ENCODE measurements around the gene MAP3K6.
A peak's percentile ranks its signal among the peaks of the same experiment; 100 is the strongest.

Gene MAP3K6

DNA sequence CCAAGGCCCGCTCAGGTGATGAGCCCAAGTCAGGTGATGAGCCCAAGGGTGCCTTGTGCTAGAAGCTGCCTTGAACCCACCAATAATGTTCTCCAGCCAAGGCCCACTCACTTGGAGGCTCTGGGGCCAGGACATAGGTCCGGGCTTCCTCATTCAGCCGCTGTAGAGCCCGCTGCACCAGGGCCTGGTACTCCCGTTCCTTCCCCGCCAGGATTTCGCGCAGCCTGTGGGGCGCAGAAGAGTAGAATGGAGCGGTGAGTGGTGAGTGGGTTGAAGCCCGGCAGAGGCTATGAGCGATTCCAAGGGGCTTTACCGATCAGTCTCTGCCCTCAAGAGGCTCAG is 10.5 kb downstream of the MAP3K6 start:
- no peak for DNase-seq

DNA sequence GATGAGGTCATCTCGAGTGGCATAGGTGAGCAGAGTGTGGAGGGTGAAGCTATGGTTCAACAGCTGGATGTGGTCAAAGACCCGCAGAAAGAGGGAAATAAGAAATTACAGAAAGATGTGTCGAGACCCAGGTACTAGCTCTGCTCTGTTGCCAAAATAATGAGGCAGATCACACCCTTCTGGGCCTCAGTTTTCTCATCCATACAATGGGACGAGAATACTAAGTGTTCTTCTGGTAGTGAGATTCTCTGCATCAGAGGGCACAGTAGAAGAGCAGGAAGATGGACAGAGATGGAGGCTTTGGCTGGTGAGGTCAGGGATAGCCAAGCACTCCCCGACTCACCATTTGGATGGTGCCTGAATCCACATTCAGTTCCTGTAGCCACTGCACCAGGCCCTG is 11.1 kb downstream of the MAP3K6 start:
- no peak for DNase-seq

DNA sequence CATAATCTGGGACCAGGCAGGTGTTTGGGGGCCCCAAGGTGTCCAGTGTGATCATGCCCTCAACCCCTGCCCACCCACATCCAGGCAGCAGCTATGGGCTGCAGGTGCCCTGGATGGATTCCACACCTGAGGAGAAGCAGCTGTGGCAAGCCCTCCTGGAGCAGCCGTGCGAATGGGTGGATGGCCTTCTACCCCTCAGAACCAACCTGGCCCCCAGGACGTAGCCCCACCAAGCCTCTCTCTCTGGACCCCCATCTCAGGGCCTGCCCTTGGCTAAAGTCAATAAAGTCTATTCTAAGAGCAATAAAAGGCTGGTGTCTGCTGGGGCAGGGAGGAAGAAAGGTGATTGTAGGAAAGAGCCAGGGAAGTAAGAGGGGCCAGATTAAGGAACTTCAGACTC is 13.1 kb downstream of the MAP3K6 start:
- no peak for DNase-seq

DNA sequence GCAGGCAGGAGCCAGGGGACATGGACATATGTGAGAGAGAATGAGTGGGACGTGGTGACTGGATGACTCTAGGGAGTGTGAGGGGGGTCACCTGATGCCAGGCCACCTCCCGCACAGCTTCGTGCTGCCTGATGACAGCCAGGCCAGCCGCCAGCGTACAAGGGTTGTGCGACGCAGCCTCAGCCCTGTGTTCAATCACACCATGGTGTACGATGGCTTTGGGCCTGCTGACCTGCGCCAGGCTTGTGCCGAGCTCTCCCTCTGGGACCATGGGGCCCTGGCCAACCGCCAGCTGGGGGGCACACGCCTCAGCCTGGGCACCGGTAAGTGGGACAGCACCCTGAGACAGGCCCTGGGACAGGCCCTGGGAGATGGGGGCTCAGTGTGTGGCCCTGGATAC is 13.6 kb downstream of the MAP3K6 start:
- DNase-seq = no peak

DNA sequence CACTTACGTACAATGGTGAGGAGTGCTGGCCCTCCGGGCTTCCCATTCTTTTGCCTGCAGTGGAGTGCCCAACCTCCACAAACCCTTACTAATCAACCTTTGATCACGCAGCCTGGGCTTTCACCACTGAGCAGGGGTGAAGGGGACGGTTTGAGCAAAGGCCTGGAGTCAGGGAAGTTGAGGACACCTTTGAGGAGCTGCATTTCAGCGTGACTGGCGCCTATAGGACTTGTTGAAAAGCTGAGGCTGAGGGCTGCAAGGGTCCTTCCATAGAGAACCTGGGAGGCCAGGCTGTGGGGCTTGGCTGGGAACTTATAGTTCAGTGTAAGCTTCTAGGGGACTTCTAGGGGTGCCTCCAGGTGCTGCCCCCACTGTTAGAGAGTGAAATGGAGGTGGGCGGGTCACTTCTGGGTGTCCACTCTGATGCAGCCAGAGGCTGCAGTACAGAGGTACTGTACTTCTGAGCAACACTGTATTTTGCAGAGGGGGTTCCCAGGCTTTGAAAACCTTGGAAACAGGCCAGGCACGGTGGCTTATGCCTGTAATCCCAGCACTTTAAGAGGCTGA is 15.1 kb downstream of the MAP3K6 start:
- DNase-seq = no peak

DNA sequence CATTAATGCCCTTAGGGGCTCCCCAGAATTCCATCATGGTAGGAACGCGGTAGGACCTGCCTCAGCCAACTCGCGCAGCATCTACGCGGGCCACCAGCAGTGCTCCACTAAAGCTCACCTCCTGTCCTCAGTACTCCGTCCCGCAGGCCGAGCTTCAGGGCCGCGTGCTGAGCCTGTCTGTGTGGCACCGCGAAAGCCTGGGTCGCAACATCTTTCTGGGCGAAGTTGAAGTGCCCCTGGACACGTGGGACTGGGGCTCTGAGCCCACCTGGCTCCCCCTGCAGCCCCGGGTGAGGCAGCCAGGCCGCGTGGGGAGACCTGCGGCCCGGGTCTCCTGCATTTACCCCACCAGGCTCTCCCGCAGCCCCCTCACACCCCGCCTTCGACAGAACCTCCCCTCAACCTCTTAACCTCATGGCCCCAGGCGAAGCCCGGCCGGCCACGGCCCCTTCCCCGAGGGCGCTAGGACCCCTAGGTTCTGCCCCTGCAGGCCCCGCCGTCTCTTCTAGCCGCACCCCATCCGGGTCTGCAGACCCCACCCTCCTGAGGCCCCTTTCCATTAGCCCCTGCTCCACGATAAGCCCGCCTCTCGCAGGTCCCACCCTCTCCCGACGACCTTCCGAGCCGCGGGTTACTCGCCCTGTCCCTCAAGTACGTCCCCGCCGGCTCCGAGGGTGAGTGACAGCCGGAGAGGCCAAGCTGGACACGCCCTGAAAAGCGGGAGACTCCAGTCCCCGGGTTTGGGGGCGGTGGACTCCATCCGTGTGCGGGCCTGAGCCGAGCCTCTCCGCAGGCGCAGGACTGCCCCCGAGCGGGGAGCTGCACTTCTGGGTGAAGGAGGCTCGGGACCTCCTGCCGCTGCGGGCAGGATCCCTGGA is 15.9 kb downstream of the MAP3K6 start:
- DNase-seq = no peak

DNA sequence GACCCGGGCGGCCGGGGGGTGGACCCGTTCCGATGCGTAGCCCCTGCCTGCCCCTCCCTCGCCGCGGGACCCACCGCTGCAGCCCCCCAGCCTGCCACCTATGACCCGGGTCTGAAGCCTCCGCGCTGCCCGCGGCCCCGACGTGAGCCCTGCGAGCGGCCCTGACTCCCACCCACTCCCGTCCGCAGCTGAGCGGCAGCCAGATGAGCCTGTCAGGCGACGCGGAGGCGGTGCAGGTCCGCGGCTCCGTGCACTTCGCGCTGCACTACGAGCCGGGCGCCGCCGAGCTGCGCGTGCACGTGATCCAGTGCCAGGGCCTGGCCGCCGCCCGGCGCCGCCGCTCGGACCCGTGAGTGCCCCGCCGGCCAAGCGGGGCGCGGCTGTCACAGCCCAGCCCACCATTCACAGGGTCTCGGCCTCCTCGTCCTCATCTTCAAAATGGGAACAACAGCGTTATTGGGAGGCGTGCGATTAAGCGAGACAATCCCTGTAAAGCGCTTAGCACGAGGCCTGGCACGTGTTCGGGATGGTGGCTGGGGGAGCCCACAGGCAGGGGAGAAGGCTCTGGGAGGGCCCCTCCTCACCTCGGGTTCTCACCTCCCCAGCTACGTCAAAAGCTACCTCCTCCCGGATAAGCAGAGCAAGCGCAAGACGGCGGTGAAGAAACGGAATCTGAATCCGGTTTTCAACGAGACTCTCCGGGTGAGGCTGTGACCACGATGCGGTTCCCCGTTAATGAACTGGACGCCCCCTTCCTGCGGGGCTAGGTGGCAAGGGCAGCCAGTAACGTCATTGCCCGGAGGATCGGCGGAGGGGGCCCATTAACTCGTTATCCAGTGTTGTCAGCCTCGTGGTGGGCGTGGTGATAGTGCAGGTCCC is 16.7 kb downstream of the MAP3K6 start:
- no peak for DNase-seq

DNA sequence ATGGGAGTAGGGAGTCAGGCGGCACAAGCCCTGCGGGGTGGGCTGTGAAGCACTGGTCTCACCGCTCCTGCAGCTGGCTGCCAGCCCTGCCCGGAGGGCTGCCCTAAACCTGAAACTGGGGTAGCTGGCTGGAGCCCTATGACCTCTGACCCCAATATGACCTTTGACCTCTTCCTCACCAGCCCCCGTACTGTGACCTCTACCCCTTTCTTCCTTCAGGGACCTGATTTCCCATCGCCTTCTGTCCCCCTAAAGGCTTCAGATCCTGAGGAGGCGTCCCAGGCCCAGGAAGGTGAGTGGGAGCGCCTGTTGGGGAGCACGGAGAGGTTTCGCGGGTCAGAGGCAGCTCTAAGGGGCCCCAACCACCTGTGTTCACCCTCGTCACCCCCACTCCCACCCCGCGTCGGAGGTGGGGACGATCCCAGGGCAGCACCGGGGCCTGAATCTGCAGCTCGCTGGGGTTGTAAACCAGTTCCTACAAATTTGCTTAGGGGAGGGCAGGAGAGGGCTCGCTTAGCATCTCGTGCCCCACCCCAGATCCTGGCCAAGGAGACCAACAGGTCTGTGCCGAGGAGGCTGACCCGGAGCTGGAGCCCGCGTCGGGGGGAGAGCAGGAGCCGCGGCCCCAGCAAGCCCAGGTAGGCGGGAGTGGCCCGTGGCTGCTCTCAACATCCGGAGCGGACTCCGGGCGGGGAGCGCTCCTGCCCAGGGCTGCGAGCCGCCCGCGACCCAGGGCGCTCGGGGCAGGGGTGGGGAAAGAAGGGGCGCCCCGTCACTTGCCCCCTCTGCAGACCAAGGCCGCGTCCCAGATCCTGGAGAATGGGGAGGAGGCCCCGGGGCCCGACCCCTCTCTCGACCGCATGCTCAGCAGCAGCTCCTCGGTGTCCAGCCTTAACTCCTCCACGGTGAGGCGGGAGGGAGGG is 17.6 kb downstream of the MAP3K6 start:
- DNase-seq = peak in 1 of 2 donors; percentile 51

DNA sequence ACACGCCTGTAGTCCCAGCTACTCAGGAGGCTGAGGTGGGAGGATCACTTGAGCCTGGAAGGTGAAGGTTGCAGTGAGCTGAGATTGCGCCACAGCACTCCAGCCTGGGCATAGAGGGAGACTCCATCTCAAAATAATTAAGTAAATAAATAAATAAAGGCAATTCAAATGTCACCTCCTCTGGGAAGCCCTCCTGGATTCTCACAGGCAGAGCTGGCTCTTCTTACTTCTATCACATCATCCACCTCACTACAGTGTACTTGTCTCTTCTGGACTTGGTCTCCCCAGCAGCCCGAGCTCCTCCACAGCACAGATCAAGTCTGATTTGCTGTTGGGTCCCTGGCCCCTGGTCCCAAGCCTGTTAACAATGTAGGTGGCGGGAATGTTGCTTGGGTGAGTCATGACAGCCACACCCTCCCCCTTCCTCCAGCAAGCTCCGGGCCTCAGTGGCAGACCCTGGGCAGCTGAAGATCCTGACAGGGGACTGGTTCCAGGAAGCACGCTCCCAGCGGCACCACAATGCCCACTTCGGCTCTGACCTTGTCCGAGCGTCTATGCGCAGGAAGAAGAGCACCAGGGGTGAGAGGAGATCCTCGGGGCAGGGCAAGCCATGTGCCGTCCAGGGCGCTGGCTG is 19.7 kb downstream of the MAP3K6 start:
- DNase-seq = no peak

DNA sequence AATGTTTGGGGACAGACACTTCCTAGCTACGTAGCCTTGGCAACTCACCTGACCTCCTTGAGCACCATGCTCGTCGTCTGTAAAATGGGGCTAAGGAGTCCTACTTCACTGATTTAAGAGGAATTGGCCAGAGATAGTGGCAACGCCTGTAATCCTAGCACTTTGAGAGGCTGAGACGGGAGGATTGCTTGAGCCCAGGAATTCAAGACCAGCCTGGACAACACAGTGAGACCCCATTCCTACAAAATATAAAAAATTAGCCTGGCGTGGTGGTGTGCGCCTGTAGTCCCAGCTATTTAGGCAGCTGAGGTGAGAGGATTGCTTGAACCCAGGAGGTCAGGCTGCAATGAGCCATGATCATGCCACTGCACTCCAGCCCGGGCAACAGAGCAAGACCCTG is 20.4 kb downstream of the MAP3K6 start:
- DNase-seq = no peak

DNA sequence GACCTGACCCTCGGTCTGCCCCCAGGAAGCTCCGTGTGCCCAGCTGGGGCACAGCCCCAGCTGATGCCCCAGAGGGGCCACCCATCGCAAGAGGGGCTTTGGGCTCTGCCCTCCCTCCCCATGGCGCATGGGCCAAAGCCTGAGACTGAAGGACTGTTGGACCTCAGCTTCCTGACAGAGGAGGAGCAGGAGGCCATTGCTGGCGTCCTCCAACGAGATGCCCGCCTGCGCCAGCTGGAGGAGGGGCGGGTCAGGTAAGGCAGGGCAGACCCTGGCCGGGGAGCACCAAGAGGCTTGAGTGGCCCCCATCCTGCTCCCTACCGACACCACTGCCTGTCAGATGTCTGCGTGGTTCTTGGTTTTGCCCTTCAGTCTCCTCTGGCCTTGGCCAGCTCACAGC is 21.5 kb downstream of the MAP3K6 start:
- no peak for DNase-seq

DNA sequence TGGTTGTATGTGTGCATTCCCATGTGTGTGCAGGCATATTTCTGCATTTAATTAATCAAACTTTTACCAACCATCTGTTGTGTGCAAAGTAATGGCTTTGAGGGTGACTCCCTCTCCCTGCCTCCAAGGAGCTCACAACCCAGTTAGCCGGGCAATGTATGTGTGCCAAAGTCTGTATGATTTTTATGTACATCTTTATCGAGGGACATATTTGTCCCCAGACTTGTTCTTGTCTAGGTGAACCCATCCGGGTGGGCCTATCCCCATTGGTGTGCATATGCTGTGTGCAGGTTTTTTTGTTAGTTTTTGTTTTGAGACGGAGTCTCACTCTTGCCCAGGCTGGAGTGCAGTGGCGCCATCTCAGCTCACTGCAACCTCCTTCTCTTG is 23.1 kb downstream of the MAP3K6 start:
- no peak for DNase-seq

DNA sequence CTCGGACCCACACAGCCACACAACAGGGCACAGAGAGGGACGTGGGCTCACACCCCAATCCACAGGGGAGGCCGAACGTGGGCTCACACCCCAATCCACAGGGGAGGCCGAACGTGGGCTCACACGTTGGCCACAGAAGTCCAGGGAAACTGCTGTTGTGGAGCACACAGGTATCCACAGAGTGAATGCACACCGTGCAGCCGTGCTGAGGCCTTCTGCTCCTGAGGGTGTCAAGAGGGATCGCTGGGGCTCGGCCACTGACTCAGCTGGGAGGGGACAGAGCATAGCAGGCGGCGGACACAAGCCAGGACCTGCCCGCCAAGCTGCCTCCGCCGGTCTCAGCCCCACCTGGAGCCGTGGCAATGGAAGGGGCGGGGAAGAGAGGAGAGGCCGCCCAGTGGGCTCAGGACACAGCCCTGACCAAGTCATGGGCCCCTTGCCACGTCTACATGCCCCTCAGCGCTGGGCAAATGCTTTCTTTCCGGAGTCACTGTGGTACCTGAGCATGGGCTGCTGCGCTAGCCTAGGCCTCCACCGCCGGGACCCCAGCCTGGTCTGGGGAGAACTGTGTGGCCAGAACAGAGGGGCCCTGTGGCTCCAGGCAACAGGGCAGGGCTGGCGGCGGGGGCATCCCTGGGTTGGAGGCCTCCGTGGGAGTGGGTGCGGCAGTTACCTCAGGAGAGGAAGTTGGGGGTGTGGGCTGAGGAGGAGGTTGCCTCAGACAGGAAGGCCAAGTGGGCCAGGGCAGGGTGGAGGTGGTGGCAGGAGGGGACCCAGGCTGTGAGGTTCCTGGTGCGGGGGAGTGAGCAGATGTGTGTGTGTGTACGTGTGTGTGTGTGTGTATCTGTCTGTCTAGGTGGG is 23.8 kb downstream of the MAP3K6 start:
- peak; percentile 79 to 87 for DNase-seq

DNA sequence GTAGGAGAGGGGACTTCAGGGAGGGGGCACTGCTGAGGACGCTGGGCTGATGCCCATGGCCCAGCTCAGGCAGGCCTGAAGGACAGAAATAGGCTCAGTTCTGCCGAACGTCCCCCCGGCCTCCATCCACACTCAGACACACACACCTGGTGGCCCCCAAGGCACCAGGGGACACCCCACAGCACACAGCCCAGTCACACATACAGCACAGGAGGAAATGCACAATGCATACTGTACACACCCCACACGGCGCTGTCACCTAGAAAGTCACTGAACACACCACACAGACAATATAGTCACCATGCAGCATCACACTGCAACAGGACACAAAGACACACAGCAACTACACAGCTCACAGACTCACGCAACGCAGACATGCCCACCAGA is 24.4 kb downstream of the MAP3K6 start:
- DNase-seq = peak in 1 of 2 donors; percentile 40

DNA sequence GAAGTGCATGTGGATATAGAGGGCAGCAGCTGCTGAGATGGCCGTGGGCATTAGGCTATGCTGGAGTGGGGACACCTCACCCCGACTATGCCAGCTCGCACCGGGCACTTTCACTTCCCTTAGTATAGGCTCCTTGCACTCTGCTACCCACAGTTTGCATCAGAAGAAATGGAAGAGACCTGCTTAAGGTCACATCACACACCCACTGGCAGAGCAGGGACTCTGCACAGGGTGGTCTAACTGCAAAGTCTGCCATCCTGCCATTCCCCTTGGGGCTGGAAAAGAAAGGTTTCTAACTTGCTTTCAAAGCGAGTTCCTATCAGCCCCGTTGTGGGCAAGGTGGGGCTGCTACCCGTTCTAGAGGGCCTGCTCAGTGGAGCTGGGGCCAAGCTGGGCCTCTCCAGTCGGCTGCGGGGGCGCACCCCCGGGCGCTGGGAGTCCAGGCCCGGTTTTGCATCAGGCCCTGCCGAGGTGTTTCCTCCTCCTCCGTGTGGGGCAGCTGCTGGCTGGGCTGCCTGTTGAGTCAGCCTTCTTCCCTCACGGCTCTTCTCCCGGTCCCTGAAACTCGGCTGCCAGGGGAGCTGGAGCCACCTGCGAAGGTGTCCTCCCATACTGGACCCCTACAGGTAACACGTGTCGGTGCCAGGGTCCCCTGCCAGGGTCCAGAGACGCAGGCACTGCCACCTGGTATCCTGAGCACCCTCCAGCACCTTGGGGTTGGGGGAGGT is 25.1 kb downstream of the MAP3K6 start, which contains the start of gene SYTL1:
Gene SYTL1 (plus strand): TSS at position 498 of the 728 bp plus-strand sequence. CDS start 3,313 bp downstream, outside the sequence.
- DNase-seq = peak; percentile 55 to 72

DNA sequence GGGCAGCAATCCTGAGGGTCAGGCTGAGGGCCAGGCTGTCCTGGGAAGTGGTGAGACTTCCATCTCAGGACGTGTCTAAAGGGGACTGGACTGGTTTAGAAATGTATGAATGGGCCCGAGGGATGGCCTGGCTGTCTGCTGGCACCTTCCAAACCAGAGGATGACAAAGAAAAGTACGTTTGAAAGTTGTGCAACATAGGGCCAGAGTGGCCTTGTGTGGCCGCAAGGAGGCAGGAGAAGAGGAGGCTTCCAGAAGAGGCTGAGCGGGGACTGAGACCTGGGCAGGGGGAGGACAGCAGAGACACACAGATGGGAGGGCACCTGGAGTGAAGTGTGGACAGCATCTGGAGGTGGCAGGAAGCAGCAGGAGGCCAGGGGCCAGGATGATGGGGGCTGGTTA is 27.5 kb downstream of the MAP3K6 start:
- no peak for DNase-seq

DNA sequence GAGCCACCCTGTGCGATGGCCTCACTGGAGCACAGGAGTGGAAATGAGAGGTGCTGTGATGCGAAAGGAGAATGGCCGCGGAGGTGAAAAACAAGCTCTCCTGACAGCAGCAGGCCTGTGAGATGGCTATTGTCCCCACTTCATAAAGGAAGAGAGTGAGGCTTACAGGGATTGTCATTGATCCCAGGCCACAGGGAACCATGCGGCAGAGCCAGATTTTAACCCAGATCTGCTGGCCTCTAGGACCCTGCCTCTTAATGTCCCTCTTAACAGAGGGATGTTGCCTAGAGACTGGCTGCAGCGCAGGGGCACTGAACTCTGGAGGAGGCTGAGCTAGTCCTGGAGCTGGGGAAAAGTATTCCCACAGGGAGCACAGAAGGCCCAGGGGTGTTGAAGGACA is 28.0 kb downstream of the MAP3K6 start:
- no peak for DNase-seq

DNA sequence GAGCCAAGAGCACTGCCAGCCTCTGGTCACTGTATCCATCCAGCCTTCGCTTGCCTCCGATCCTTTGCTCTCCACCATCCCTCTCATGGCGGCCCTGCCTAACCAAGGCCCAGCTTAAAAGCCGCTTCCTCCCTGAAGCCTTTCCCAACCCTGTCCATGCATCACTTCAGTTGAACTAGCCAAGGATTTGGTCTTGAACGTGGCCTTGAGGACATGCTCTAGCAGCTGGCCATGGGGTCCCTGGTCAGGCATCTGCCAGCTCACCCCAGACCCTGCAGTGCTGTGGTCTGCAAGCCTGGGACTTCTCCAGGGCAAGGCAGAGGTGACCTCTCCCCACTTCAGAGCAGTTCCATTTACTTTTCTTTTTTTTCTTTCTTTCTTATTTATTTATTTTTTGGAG is 30.0 kb downstream of the MAP3K6 start:
- no peak for DNase-seq

DNA sequence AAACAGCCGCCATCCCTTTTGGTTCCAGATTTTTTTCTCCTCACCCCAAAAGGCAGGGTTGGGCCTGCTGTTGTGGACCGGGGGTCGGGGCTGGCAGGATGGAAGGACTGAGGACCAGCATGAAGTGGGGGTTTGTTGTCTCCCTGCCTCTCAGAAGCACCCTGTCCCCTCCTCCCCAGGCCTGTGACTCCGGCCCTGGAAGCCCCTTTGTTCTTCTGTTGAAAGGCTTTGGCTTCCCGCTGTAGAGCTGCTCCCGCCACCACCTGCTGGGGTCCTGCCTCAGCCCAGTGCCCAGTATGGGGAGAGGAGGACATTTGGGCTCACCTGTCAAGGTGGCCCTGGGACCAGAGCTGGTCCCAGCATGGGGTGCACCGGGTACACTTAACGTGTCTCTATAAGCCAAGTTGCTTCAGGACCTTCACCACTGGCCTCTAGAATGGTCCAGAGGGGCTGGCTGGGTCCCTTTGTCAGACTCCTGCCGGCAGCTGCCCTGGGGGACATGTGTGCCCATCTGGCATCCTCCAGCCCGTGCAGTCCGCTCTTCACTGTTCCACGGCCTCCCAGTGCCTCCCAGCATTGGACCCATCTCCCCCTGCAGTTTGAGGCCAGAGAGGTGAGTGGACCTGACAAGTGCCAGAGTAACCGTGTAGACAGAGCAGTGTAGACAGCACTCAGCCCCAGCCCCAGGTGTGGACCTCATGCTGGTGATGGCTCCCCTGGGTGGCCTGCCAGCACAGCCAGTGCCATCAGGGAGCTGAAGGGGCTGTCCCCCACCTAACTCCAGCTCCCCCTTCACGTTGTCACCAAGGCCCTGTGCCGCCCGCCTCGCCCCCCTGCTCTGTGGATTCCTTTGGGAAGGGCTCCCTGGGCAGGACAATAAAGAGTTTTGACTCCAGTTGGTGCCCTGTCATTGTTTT is 31.0 kb downstream of the MAP3K6 start:
- DNase-seq = no peak

Data from CD4-positive, alpha-beta T cell treated with Interferon alpha-2 for 1 hour (primary cell).